IMR-90 (cell line): Measurements from ENCODE around the gene CUBN. TPM values are rescaled to one million over a fixed set of nuclear protein-coding genes. Genes with fewer than 3 reads are reported as not detected.
"Not testable (repeated sequence)": the region's sequence is repeated elsewhere in the genome, so short reads cannot be mapped to it uniquely, and the experiment has no call there.

Source experiments
- ATAC-seq: fragments of 200-7000 bp; cut with Tn5 transposase; 2 replicates; pipeline ENCODE4 v1.9.1; 2020; ENCODE audit warnings: low read depth, mild to moderate bottlenecking, moderate library complexity
- BruUV-seq: library from RNA; stranded (reverse); fragments of 400-500 nt; replicated peaks from 2 replicates; lab custom pipeline; 2021; lab: Mats Ljungman, UMichigan
- CTCF ChIA-PET: fragments of 300-600 bp; formaldehyde crosslinking; extraction: SDS; loops from one replicate; lab custom pipeline; 2021; ENCODE audit warnings: antibody characterized with exemption; lab: Yijun Ruan, JAX
- POLR2A ChIA-PET: fragments of 300-600 bp; sonication (Branson Sonifier 250); formaldehyde crosslinking; loops from one replicate; lab custom pipeline; 2022; ENCODE audit warnings: antibody characterized with exemption; ENCODE audit not compliant: unreplicated experiment; lab: Charles Lee
- DNase-seq: peaks from one replicate; pipeline ENCODE4 v3.0.0; 2013
- H2AFZ ChIP-seq: replicated peaks from 2 replicates; pipeline ENCODE3; 2013; ENCODE audit warnings: low read length, mild to moderate bottlenecking; ENCODE audit not compliant: poor library complexity
- H2AK5ac ChIP-seq: 2 replicates; pipeline ENCODE4 v1.6.1; 2013; ENCODE audit warnings: low read depth, low read length, inconsistent platforms
- H2AK9ac ChIP-seq: replicated peaks from 2 replicates; pipeline ENCODE3; 2013; ENCODE audit warnings: mild to moderate bottlenecking, low read depth, low read length, moderate library complexity; ENCODE audit not compliant: poor library complexity
- H2BK120ac ChIP-seq: 2 replicates; pipeline ENCODE4 v1.6.1; 2013; ENCODE audit warnings: low read depth, low read length, inconsistent platforms
- H2BK15ac ChIP-seq: 3 replicates; pipeline ENCODE4 v1.6.1; 2013; ENCODE audit warnings: low read depth, low read length, inconsistent platforms
- H2BK20ac ChIP-seq: 2 replicates; pipeline ENCODE4 v1.6.1; 2013; ENCODE audit warnings: low read depth, mild to moderate bottlenecking, inconsistent platforms, low read length, moderate library complexity
- H2BK5ac ChIP-seq: 2 replicates; pipeline ENCODE4 v1.6.1; 2013; ENCODE audit warnings: mild to moderate bottlenecking, low read depth, low read length, inconsistent platforms; ENCODE audit not compliant: poor library complexity, severe bottlenecking
- H3K14ac ChIP-seq: replicated peaks from 2 replicates; pipeline ENCODE4 v1.6.1; 2013; ENCODE audit warnings: low read depth, low read length, inconsistent platforms
- H3K18ac ChIP-seq: 2 replicates; pipeline ENCODE4 v1.6.1; 2013; ENCODE audit warnings: low read depth, low read length, control low read depth
- H3K23ac ChIP-seq: 2 replicates; pipeline ENCODE4 v1.6.1; 2013; ENCODE audit warnings: low read depth, low read length, inconsistent platforms
- H3K27ac ChIP-seq: 2 replicates; pipeline ENCODE4 v1.5.1; 2013; ENCODE audit warnings: mild to moderate bottlenecking, control low read depth, low read length; ENCODE audit not compliant: insufficient read depth
- H3K27me3 ChIP-seq: 2 replicates; pipeline ENCODE4 v1.6.1; 2013; ENCODE audit warnings: low read length; ENCODE audit not compliant: control insufficient read depth, insufficient read depth
- H3K36me3 ChIP-seq: 2 replicates; pipeline ENCODE4 v1.6.1; 2013; ENCODE audit warnings: low read length, mixed read lengths; ENCODE audit not compliant: control insufficient read depth, insufficient read depth
- H3K4ac ChIP-seq: 2 replicates; pipeline ENCODE4 v1.6.1; 2013; ENCODE audit warnings: low read depth, low read length, inconsistent platforms
- H3K4me1 ChIP-seq: 2 replicates; pipeline ENCODE4 v1.6.1; 2013; ENCODE audit warnings: low read length, mixed read lengths; ENCODE audit not compliant: control insufficient read depth, insufficient read depth
- H3K4me2 ChIP-seq: 2 replicates; pipeline ENCODE4 v1.6.1; 2013; ENCODE audit warnings: low read depth, mild to moderate bottlenecking, control low read depth, low read length, moderate library complexity
- H3K4me3 ChIP-seq: 2 replicates; pipeline ENCODE4 v1.5.1; 2013; ENCODE audit warnings: low read depth, mild to moderate bottlenecking, control low read depth, low read length, moderate library complexity; ENCODE audit not compliant: insufficient read depth
- H3K56ac ChIP-seq: 2 replicates; pipeline ENCODE4 v1.6.1; 2013; ENCODE audit warnings: low read length, inconsistent platforms; ENCODE audit not compliant: insufficient read depth; ENCODE audit errors: extremely low read depth
- H3K79me1 ChIP-seq, 2 experiments: 2 replicates each; pipeline ENCODE4 v1.6.1; 2013; ENCODE audit warnings: low read length in 2 of 2, inconsistent platforms in 1 of 2, low read depth in 1 of 2
- H3K9ac ChIP-seq: 2 replicates; pipeline ENCODE4 v1.6.1; 2013; ENCODE audit warnings: low read depth, low read length, control low read depth
- H3K9me1 ChIP-seq: 2 replicates; pipeline ENCODE4 v1.6.1; 2013; ENCODE audit warnings: low read length, inconsistent platforms; ENCODE audit not compliant: insufficient read depth
- H3K9me3 ChIP-seq: 2 replicates; pipeline ENCODE4 v1.6.1; 2013; ENCODE audit warnings: low read length; ENCODE audit not compliant: control insufficient read depth, insufficient read depth
- H4K20me1 ChIP-seq: 2 replicates; pipeline ENCODE4 v1.6.1; 2013; ENCODE audit warnings: low read length, inconsistent platforms; ENCODE audit not compliant: insufficient read depth
- H4K5ac ChIP-seq: 2 replicates; pipeline ENCODE4 v1.6.1; 2013; ENCODE audit warnings: mild to moderate bottlenecking, low read depth, low read length, control low read depth
- H4K8ac ChIP-seq, 2 experiments: 2 replicates each; pipeline ENCODE4 v1.6.1; 2013; ENCODE audit warnings: low read depth in 2 of 2, low read length in 2 of 2, control low read depth in 1 of 2, inconsistent platforms in 1 of 2
- H4K91ac ChIP-seq: 2 replicates; pipeline ENCODE4 v1.6.1; 2013; ENCODE audit warnings: low read depth, low read length, inconsistent platforms; ENCODE audit not compliant: insufficient read depth
- dilution Hi-C: fragments of 300-500 bp; cut with HindIII; formaldehyde crosslinking; loops from one replicate; pipeline ENCODE4 v1.14.3; 2018; ENCODE audit warnings: low sequenced_read_pairs; ENCODE audit not compliant: unreplicated experiment
- in situ Hi-C: fragments of 300-500 bp; cut with MboI; formaldehyde crosslinking; loops from 3 replicates; pipeline ENCODE4 v1.14.3; 2019; ENCODE audit warnings: low sequenced_read_pairs, inconsistent platforms, mixed read lengths
- intact Hi-C: fragments of 100-400 bp; cut with micrococcal nuclease; formaldehyde crosslinking; loops from 2 replicates; pipeline ENCODE4 v1.10.0; 2022
- polyA plus RNA-seq, 3 experiments: library from polyadenylated mRNA; depleted of rRNA; stranded (reverse); fragments of >200 nt; gene quantifications; 2 replicates each; pipeline ENCODE4 v1.2.3, GENCODE V29; 2012; ENCODE audit warnings: low replicate concordance in 1 of 3
- total RNA-seq: library from RNA; depleted of rRNA; stranded (reverse); fragments of >200 nt; gene quantifications from 2 replicates; pipeline ENCODE4 v1.2.3, GENCODE V29; 2012

The CUBN gene
- total and polyA plus RNA-seq, 2 of the 4 experiments (the other 2 are of a cell fraction) = 0.19 to 0.54 TPM

GRCh38 chr10:17012731-17013130 is 116.9 kb downstream of the CUBN start:
- H2BK20ac ChIP-seq, POLR2A ChIA-PET: not testable (repeated sequence)

More at GRCh38 chr10:17012731-17013130, 116.9 kb downstream of the CUBN start:
- H3K4me3 ChIP-seq, H3K27me3 ChIP-seq, dilution Hi-C loops, CTCF ChIA-PET, H3K23ac ChIP-seq, H4K5ac ChIP-seq, H3K9me3 ChIP-seq, in situ Hi-C loops, H3K4me2 ChIP-seq, H3K9ac ChIP-seq, H3K18ac ChIP-seq, H3K36me3 ChIP-seq, H2BK120ac ChIP-seq, H3K14ac ChIP-seq, ATAC-seq, H4K91ac ChIP-seq, H3K56ac ChIP-seq, DNase-seq, H2AFZ ChIP-seq, H3K27ac ChIP-seq, H2AK5ac ChIP-seq, intact Hi-C loops, H3K4ac ChIP-seq, H4K8ac ChIP-seq, H4K20me1 ChIP-seq, H2BK15ac ChIP-seq, BruUV-seq, H2AK9ac ChIP-seq, H2BK5ac ChIP-seq: not testable (repeated sequence)
- Histone ChIP-seq H3K9me1 (peaks cover 16% of the 10 kb centered on the region), H3K4me1 (peaks cover 14% of the 10 kb centered on the region), H3K79me1 (peaks cover 0 to 11% of the 10 kb centered on the region in 2 experiments; a peak in 1 of 4 replicates)
